AG09319 (cell line): ENCODE results near the gene STUM.

Experiments used
- DNase-seq: peaks from one replicate; pipeline ENCODE4 v3.0.0-alpha.2; 2010; ENCODE audit warnings: low read depth; ENCODE audit errors: extremely low read depth
- CTCF ChIP-seq: IDR thresholded peaks from 2 replicates; pipeline ENCODE4 v1.5.1; 2011; ENCODE audit warnings: low read depth, mild to moderate bottlenecking, inconsistent platforms, low read length, moderate library complexity

Gene STUM

GRCh38 chr1:226627050-226627755 lies 78.6 kb downstream of the STUM start:
- TF ChIP-seq CTCF: no peak
- DNase-seq: no peak

GRCh38 chr1:226627924-226628611 lies 79.5 kb downstream of the STUM start:
- TF ChIP-seq CTCF: no peak
- no peak for DNase-seq

GRCh38 chr1:226628612-226629155 lies 80.1 kb downstream of the STUM start:
- no peak for TF ChIP-seq CTCF
- no peak for DNase-seq

GRCh38 chr1:226629210-226629895 lies 80.8 kb downstream of the STUM start:
- TF ChIP-seq CTCF: no peak
- no peak for DNase-seq

- no peak for TF ChIP-seq CTCF
- DNase-seq: no peak
Observed at GRCh38 chr1:226629896-226630550, 81.5 kb downstream of the STUM start.

GRCh38 chr1:226630592-226630991 lies 82.0 kb downstream of the STUM start:
- TF ChIP-seq CTCF: no peak
- DNase-seq: no peak
